HG03354 (cell line): ENCODE results near the gene TOP2A.

Experiments
- ATAC-seq: cut with Tn5 transposase; IDR thresholded peaks from one replicate; pipeline ENCODE4 v1.9.1; 2021; ENCODE audit warnings: mild to moderate bottlenecking; ENCODE audit not compliant: unreplicated experiment, poor library complexity, severe bottlenecking

TOP2A gene

DNA sequence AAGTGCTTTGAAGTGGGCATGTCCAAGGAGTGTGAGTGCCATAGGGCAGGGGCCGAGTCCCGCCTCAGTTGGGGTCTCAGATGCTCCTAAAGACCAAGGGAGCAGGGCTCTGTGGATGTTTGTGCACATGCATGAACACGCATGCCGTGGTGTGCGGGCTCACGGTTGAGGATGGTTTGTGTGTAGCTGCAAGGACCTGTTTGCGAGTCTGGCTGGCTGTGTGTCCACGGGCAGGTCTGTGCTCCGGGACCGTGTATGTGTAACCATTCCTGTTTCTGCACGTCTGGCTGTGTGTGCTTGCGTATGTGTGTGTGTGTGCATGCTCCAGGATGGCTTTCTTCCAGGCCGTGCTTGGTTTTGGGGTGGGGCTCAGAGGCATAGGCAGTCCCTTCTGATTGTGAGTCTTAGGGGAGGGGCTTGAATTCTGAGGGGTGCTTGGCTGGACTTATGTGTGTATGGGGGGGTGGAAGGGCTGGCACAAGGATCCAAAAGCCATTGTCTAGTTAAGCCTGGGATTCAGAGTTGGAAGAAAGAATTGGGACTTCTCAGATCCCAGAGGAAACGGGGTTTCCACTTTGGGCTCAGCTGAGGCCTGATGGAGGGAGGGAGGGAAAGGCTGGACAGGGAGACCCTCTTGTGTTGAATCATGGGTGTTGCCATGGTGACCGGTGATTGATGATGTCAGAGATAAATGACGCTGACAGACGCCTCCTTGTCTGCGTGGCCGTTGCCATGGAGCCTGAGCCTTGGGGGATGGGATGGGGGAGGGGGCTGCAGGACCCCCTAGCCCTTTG is 67.6 kb downstream of the TOP2A start:
- ATAC-seq = no peak

DNA sequence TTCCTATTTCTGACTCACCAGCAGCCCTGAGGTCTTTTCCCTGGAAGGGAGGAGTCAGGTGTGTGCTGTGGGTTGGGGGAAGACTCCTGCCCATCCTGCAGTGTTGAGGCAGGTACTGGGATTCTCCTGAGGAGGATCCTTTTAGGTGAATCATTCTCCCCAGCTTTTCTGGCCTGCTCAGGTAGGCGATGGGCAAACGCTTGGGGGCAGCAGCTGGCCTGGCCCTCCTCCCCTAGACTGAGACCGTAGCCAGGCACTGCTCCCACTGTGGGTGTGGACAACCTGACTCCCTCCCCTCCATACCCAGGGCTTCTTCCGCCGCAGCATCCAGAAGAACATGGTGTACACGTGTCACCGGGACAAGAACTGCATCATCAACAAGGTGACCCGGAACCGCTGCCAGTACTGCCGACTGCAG is 68.2 kb downstream of the TOP2A start:
- no peak for ATAC-seq

DNA sequence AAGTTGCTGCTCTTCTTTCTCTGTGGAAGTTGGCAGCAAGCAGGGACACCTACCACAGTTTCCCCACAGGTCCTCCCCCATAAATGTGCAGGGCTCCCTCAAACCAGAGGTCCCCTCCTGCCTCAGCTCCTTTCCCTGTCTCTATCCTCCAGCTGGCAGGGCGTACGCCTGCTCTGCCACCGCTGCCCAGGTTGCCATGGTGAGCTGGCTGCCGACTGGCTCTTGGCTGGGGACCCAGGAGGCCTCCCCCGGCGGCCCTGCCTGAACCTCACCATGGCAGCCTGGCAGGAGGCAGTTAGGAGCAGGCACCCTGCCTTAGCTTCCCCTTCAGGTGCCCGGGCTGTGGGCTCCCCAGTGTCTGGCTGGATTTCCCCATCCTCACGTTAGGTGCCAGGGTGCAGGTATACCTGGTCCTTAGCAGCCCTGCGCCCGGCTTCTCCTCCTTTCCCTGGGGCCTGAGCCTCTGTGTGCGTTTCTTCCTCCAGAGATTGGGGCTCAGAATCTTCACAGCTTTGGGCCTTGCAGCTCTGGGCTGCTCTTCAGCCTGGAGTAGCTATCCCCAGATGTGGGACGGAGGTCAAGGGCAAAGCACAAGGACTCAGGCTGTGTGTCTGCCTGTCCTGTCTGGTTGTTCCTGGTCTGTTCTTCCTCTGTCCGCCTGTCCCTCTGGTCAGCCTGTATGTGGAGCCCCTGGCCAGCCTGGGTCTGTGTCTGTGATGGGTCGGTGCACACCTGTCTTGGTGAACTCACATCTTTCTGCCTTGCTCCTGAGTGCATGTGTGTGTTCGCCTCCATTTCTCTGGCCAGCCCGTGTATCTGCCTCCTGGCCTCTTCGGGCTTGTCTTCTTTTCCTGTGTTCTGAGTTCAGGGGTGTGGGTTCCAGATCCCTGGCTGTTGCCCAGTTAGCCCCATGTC is 68.9 kb downstream of the TOP2A start:
- no peak for ATAC-seq

DNA sequence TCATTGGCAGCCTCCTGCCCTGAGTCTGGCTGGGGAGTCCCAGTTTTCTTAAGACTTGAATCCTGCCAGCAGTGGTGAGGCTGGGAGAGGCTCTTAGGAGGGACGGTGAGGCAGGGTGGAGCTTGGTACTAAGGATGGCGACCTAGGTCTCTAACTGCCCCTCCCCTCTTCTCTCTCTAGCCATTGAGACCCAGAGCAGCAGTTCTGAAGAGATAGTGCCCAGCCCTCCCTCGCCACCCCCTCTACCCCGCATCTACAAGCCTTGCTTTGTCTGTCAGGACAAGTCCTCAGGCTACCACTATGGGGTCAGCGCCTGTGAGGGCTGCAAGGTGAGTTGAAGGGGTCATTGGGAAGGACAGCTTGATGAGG is 69.6 kb downstream of the TOP2A start:
- ATAC-seq = no peak

DNA sequence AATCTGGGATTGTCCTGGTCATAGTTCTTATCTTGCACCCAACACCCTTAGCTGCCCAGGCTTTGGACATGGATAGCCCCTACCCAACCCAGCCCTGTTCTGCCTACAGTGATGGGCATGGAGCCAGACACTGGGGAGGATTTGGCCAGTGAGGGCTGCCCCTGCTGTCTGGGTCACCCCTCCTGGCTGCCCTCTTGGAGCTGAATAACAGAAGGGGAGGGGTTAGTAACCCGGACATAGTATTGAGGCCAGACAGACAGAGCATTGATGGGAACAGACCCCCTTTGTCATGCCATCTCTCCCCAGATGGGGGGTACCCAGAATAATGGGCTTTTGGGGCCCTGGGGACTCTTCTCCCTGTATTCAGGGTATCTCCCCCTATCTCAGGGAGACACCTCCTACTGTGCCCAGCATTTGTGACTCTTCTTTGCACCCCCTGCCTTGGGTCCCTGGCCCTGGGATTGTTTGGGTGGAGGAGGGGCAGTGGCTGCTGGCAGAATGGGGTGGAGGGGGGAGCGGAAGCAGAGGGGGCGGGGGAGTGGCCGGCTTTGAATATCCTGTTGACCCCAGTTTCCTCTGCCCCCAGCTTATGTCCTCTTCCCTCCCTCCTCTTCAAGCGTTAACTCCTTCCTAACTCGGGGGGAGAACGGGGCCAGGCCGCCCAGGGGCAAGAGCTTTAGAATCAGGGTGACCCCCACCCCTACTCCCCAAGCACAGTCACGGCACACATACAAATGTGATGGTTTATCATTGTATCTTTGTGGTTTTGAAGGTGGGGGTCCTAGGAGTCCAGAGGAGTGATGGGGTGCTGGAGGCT is 70.2 kb downstream of the TOP2A start:
- no peak for ATAC-seq

DNA sequence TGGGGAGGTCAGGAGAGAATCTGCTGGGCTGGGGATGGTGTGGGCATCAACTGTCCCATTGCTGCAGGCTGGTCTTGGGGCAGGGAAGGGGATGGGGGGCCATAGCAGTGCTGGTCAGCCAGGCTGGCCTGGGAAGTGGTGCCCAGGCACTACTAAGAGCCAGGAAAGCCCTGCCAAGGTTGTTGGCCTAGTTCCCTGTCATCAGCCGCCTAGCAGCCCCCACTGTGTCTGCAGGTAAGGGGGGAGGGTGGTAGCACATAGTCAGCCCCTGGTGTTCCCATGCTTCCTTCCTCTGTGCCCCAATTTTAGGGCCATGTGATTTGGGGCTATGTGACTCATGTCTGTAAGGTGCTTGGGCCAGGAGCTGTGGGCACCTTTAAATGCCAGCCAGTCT is 70.9 kb downstream of the TOP2A start:
- no peak for ATAC-seq

DNA sequence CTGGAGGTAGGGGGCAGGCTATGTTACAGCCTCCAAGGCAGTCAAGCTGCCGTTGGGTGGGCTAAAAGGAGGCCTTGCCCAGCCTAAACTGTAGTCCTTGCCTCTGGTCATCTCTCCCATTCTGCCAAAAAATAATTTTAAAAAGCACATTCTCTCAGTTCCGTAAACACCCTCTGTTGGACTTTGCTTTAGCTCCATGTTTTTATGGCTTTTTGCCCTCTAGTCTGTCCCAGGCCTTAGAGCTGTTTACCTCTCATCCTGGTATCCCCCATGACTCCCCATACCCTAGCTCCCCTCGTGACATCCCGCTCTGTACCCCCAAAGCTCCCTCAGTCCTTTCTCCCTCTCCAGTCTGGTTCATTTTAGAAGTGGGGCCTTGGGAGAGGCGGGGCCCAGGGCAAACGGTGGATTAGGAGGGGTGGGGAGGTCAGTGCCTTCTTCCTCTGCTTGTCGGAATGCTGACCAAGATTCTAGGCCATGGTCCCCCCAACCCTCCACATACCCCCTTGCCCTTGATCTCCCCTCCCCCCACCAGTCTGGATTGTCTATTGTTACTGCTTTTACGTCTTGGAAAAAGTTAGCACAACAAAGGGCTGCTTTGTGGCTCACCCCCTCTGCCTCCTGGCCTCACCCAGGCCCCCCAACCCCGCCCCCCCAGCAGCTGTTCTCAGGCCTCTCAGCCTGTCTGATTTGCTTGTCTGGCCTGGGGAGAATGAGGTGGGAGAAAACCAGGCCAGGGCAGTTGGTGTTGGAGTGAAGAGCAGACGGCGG is 71.5 kb downstream of the TOP2A start:
- ATAC-seq = no peak

DNA sequence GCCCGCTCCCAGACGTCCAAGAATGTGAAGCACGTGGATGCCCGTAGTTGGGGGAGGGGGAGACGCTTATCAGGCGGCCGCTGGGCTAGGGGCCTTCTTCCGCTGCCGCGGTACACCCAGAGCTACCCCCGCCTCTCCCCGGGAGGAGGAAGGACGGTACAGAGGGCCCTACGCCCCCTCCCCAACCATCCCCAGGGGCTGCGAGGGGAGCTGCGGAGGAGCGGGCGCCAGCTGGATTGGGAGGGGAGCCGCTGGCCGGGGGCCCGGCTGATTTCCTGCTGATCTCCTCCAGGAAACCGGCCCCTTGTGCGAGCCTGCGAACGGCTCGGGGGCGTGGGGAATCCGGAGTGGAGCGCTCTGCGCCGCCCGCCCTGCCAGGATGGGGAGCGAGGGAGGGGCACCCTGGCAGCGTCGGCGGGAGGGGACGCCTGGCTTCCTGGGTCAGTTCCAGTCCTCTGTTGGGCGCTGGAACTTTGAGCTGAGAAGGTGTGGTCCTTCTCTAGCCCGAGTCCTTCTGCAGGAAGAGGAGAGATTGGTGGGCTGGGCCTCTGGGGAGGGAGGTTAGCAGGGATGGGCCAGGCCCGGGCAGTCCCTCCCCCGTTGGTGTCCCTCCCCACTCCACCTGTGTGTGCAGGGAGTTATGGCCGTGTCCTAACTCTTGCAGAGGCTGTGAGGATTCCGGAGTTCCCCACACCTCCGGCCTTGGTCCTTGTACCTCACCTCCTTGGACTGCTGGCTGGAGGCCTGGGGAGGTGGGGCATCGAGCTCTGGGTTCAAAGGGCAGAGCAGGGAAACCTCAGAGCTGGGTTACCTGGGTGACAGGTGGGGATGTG is 72.3 kb downstream of the TOP2A start:
- no peak for ATAC-seq

DNA sequence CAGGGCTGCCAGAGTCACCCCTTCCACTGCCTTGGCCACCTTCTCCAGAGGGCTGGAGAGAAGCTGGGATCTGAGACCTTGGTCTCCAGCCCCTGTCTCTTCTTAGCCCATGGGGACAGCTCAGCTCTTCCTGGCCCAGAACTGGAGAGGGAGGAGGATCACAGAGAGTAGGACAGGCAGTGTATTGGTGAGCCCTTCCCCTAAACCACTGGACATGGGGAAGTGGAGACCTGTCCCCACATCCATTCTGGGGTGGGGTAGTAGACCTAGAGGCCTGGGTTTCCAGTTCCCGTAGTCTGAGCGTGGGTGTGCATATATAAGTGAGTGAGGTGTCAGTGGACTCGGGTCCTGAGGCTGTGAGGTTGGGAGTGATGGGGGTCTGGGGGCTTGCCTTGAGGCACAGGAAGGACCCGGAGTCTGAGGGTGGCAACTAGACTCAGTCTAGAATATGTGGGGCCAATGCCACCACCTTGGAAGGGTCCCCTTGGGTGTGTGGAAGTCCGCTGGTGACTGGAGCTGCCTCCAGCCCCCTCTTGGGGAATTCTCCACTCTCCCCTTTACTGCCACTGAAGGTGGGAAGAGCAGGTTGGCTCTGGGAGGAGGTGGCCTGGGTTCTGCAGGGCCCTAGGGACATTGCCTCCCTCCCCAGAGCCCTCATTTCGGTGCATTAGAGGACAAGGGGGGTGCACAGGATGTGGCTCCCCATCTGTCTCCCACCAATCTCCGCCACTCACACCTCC is 73.1 kb downstream of the TOP2A start:
- ATAC-seq = no peak

DNA sequence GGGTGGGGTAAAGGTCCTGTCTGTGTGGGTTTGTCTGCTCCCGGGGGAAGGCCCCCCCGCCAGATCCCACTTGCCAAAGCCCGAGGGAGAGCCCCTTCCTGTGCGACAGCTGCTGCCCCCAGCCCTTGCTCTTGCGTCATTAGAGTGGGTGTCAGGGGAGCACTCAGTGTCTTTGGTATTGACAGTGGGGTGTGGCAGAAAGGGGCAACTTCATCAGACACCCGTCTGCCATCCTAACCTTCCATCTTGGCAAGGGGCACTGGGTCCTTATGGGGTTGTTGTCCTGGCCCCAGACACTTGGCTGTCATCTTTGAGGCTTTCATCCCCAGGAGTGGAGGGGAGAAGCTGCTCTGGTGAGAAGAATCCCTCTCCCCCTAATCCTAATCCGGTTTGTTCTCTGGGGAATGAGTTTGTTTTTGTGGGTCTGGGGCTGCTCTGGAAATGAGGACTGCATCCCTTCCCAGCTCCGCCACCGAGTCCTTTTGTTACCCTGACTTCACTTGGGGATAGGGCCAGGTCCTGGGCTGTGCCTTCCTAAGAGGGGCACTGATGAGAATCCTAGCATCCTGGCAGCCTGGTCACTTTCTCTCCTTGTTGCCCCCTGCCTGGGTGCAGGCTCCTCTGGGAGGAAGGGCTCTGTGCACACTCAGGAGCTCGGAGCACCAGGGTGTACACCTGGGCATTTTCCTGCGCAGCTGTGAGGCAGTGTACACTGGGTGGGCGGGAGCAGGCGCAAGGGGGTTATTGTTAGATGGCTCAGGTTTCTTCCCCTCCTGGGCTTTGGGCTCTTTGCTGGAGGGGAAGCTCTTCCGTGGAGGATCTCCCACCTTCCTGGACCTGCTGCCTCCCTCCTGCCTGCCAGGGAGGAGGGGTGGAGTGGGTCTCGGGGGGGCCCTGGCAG is 74.2 kb downstream of the TOP2A start:
- no peak for ATAC-seq

DNA sequence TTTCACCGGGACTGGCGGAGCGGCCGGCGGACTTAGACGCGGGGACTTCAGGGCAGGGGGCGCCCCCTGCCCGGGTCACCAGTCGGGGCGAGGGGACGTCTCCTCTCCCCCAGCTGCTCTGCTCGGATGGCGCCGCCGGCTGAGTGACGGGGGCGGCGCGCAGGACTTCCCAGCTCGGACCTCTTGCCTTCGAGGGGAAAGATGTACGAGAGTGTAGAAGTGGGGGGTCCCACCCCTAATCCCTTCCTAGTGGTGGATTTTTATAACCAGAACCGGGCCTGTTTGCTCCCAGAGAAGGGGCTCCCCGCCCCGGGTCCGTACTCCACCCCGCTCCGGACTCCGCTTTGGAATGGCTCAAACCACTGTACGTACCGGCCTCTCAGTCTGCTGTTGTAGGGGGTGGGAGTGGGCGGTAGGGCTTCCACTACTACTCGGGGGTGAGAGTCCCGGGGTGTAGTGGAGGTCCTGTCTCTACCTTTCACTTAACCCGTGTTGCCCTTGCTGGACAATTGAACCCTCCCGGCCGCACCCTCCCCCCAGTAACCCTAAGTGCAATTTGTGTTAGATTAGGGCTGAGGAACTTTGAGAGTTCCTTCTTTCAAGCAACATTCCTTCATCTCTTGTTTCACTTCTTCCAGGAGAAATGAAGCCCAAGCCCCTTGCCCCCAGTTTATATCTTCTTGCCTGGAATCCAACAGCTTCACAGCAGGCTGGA is 75.0 kb downstream of the TOP2A start:
- ATAC-seq = no peak

DNA sequence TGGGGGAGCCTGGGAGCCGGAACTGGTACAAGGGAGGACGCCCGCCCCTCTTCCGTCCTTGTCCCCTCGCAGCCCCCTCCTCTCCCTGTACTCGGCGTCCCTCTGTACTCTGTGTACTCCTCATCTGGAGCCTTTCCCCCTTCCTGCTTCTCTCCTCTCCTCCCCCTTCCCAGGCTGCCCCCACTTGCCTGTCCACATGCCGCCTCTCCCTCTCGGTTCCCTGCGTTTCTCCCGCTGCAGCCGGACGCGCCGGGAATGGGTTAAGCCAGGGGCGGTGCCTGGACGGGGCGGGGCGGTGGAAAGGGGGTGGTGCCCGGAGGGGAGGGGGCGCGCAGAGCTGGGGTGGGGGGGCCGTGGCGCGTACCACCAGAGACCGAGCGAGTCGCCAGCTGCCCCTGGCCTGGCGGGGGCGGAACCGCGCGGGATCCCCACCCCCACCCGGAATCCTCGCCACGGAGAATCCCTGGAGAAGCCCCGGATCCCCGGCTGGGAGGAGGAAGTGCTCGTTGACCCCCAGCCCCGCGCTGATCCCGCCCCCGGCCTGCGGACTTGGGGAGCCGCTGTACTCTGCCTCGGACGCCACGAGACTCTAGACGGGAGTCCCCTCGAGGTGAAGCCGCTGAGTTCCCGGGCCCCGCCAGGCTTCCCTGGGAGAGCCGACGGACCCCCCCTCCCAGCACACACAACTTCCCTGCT is 75.7 kb downstream of the TOP2A start:
- ATAC-seq = no peak

DNA sequence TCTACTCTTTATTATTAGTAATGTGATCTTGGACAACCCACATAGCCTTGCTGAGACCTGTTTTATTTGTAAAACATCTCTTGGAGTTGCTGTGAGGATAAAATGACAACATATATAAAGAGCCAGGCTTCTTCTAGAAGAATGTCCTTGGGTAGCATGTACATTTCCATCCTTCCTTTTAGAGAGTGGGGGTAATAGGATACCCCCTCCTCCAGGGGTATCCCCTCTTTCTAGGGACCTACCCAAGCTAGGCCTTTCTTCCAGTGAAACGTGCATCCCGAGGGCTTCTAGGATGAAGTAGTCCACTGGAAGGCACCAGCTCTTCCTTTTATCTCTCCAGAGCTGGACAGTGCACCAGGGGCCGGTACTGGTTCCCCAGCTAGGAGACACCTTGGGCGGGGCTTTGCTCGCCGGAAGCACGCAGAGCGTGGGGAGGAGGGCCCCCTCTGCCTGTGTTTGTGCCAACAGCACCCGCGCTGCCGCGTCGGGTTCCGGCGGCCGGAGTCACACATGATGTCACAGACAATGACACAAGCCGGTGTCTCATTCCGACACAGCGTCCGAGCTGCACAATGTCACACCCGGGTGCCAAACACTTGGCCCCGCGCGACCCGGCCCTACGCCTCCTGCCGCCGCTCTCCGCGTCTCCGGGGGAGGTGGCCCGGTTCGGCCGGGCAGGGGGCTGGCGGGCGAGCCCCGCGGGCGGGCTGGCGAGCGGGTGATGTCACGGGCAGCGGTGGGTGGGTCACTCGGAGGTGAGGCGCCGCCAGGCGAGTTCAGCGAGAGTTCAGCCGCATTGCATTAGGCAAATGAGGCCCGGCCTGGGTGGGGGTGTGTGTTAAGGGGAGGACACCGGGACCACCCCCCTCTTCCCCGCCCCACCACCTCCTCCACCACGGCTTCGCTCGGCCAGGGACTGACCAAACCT is 76.6 kb downstream of the TOP2A start:
- peak; percentile 76 for ATAC-seq

DNA sequence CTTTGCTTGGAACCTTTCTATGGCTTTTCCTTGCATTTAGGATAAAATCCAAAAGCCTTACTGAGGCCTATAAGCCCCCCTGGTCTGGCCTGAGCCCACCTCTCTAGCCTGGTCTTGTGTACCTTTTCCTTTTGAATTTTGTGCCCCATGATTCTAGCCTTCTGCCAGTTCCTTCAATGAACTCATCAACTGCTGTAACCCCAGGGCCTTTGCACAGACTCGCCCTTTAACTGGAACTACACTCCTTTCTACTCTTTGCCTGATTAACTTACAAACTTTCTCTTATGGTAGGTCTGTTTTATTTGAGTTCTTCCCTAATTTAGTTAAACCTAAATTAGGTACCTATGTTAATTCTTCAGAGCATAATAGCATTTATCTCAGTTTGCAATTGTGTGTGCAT is 77.4 kb downstream of the TOP2A start:
- no peak for ATAC-seq
